Lower leg skin (tissue), 3 donors: ENCODE data around the gene ZNF808.

ENCODE experiments used
- POLR2A ChIP-seq, 2 donors: fragments of 450-650 bp; IDR thresholded peaks; one replicate each; pipeline ENCODE4 v1.6.1; 2016 to 2017; ENCODE audit warnings: antibody characterized with exemption in 2 of 2, mild to moderate bottlenecking in 1 of 2, moderate library complexity in 1 of 2
- TF ChIP-seq, protein P1 (sequence below), 3 donors: fragments of 450-650 bp; IDR thresholded peaks; one replicate each; pipeline ENCODE4 v1.5.1; 2016; ENCODE audit warnings: antibody characterized with exemption in 3 of 3, mild to moderate bottlenecking in 3 of 3, moderate library complexity in 2 of 3

DNA sequence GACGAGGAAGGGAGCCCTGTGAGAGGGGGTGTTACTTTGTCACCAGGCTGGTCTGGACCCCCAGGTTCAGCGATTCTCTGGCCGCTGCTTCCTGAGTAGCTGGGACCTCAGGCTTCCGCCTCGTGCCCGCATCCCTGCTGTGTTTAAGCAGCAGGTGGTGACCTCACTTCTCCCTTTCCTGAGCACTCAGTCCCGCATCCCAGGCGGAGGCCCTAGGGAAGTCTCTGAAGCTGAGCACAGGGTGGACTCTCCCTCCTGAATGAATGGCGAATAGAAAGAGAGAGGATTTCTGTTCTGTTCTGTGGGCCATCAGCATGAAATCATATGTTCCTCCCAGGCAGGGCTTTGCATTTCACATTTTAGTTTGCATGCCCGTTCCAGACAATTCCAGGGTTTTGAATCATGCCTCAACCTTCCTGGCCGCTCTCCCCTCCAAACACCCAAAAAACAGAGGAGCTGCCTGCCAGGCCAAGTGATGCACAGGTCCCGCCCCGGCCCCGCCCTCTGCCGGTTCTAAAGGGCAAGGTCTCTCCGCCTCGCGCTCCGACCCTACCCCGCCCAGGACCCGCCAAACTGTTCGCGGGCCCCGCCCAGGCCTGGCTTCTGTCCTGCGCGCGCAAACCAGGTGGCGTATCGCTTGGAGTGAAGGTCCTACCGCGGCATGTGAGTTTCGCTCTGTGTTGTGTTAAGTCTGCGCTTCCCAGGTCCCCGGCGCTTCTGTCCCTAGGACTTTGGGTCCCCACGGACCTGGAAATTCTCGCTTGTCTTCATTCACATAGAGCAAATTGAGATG, 35.1 kb upstream of the ZNF808 start:
- TF ChIP-seq, protein P1, sequence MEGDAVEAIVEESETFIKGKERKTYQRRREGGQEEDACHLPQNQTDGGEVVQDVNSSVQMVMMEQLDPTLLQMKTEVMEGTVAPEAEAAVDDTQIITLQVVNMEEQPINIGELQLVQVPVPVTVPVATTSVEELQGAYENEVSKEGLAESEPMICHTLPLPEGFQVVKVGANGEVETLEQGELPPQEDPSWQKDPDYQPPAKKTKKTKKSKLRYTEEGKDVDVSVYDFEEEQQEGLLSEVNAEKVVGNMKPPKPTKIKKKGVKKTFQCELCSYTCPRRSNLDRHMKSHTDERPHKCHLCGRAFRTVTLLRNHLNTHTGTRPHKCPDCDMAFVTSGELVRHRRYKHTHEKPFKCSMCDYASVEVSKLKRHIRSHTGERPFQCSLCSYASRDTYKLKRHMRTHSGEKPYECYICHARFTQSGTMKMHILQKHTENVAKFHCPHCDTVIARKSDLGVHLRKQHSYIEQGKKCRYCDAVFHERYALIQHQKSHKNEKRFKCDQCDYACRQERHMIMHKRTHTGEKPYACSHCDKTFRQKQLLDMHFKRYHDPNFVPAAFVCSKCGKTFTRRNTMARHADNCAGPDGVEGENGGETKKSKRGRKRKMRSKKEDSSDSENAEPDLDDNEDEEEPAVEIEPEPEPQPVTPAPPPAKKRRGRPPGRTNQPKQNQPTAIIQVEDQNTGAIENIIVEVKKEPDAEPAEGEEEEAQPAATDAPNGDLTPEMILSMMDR (IDR thresholded peaks at IDR 0.05), result no peak
- no peak for TF ChIP-seq POLR2A (IDR thresholded peaks at IDR 0.05)
